Tibial artery (tissue), 4 donors: ENCODE data around the gene NISCH.
A peak's percentile ranks its signal among the peaks of the same experiment; 100 is the strongest.

Experiments used
- DNase-seq, 2 donors: peaks; one replicate each; pipeline ENCODE4 v3.0.0-alpha.2; 2019
- H3K27ac ChIP-seq, 2 donors: fragments of 200-600 bp; sonication (generic) in 1 of 2; 1 replicate in 1 of 2; 2 replicates in 1 of 2; pipeline ENCODE4 v1.5.1; 2018 to 2019; ENCODE audit warnings: mild to moderate bottlenecking in 1 of 2
- H3K27me3 ChIP-seq, 2 donors: fragments of 200-600 bp; sonication (generic) in 1 of 2; one replicate each; pipeline versions ENCODE4 v1.5.1 to v1.6.0; 2016 to 2019
- H3K36me3 ChIP-seq, 3 donors: fragments of 200-600 bp; sonication (generic) in 2 of 3; one replicate each; pipeline ENCODE4 v1.5.1; 2016 to 2019; ENCODE audit warnings: mild to moderate bottlenecking in 2 of 3
- H3K4me1 ChIP-seq, 4 donors: fragments of 200-600 bp; sonication (generic) in 2 of 4; 1 replicate in 3 of 4; 2 replicates in 1 of 4; pipeline ENCODE4 v1.5.1; 2016 to 2019
- H3K4me3 ChIP-seq, 2 donors: fragments of 200-600 bp; sonication (generic) in 1 of 2; 1 replicate in 1 of 2; 2 replicates in 1 of 2; pipeline ENCODE4 v1.5.1; 2018 to 2019; ENCODE audit warnings: mild to moderate bottlenecking in 2 of 2
- H3K9me3 ChIP-seq, 3 donors: fragments of 200-600 bp; sonication (generic) in 1 of 3; one replicate each; pipeline ENCODE4 v1.5.1; 2016 to 2019
- intact Hi-C: fragments of 100-400 bp; cut with DNase I; formaldehyde crosslinking; loops from one replicate; pipeline ENCODE4 v1.15.0; 2023; ENCODE audit warnings: low total_unique reads
- TF ChIP-seq, protein P1 (sequence below), 2 experiments: fragments of 200-600 bp in 1 of 2; fragments of 450-650 bp in 1 of 2; IDR thresholded peaks; one replicate each; pipeline ENCODE4 v1.5.1; 2017 to 2019; ENCODE audit warnings: antibody characterized with exemption in 2 of 2, mild to moderate bottlenecking in 1 of 2, moderate library complexity in 1 of 2

NISCH gene

DNA sequence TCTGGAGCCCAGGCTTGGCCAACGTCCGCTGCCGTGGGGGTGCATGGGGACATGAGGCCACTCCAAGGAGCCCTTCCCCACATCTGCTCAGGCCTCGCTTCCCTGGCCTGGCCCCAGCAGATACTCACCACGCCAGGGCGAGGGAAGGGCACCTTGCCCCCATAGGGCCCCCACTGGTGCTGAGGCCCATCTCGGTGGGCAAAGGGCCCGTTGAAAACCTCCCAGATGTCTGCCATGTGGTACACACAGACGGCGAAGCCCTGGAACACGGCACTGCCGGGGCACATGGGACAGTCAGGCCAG is 15.2 kb upstream of the NISCH start:
- intact Hi-C loops: no loop called here
- H3K27ac ChIP-seq: no peak overlapping the region
- TF ChIP-seq, protein P1, sequence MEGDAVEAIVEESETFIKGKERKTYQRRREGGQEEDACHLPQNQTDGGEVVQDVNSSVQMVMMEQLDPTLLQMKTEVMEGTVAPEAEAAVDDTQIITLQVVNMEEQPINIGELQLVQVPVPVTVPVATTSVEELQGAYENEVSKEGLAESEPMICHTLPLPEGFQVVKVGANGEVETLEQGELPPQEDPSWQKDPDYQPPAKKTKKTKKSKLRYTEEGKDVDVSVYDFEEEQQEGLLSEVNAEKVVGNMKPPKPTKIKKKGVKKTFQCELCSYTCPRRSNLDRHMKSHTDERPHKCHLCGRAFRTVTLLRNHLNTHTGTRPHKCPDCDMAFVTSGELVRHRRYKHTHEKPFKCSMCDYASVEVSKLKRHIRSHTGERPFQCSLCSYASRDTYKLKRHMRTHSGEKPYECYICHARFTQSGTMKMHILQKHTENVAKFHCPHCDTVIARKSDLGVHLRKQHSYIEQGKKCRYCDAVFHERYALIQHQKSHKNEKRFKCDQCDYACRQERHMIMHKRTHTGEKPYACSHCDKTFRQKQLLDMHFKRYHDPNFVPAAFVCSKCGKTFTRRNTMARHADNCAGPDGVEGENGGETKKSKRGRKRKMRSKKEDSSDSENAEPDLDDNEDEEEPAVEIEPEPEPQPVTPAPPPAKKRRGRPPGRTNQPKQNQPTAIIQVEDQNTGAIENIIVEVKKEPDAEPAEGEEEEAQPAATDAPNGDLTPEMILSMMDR (IDR thresholded peaks at IDR 0.05): no peak
- no peaks in the 10 kb centered on the region for H3K27me3 ChIP-seq
- no peak overlapping the region for H3K4me3 ChIP-seq
- peaks cover 0 to 16% (median 4%) of the 10 kb centered on the region in 4 donors for H3K4me1 ChIP-seq
- peak in 1 of 2 donors; percentile 58 for DNase-seq
- no peaks in the 10 kb centered on the region for H3K36me3 ChIP-seq
- no peaks in the 10 kb centered on the region for H3K9me3 ChIP-seq

DNA sequence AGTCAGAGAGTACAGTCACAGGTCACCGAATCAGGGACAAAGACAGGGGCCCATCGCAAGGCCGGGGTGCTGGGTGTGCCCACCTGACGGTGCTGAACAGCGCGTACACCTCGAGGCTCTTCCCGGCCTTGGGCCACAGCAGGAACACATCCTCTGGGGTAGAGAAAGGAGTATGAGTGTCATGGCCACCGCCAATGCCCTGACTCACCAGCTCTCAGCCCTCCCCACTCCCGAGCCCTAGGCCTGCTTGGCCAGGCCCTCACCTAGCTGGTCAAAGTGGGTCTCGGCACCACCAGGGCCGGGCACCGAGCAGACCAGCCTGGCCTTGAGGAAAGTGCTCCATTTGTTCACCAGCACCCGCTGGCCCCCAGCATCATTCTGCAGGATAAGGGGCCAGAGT is 14.7 kb upstream of the NISCH start:
- TF ChIP-seq, protein P1 (IDR thresholded peaks at IDR 0.05): no peak
- Histone ChIP-seq H3K27ac (no peak overlapping the region), H3K4me1 (peaks cover 0 to 14% (median 5%) of the 10 kb centered on the region in 4 donors), H3K36me3 (no peaks in the 10 kb centered on the region), H3K9me3 (no peaks in the 10 kb centered on the region), H3K4me3 (no peak overlapping the region), H3K27me3 (no peaks in the 10 kb centered on the region)
- peak in 1 of 2 donors; percentile 50 for DNase-seq
- intact Hi-C loops: no loop called here

DNA sequence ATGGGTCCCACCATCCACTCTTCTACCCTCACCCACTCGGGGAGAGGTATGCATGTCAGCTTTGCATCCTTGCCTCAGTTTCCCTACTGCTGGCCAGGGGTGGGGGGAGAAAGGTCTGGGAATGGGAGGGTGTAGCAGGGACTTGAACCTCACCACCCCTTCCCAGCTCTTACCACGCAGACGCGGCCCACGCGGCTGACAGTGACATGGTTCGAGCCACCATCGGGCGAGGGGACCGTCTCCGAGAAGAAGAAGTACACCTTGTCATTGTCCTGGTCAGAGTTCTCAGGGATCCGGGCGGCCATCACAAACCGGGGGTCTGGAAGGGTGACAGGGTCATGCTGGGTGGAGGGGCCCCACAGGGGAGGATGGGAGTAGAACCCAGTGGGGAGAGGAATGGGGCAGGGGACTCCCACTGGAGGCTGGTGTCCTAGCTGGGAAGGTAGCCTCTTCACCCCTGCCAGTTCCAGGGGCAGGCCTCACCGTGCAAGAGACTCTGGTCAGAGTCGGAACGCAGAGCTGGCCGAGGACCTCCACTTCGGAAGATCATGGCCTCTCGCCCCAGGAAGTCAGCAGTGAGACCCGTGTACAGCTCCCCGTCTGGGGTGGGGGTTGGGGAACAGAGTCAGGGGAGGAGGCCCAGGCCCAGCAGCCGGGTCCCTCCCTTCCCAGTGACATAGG is 14.2 kb upstream of the NISCH start:
- TF ChIP-seq, protein P1 (IDR thresholded peaks at IDR 0.05): no peak
- peaks cover 0 to 14% (median 5%) of the 10 kb centered on the region in 4 donors for H3K4me1 ChIP-seq
- no peaks in the 10 kb centered on the region for H3K27me3 ChIP-seq
- H3K36me3 ChIP-seq: no peaks in the 10 kb centered on the region
- no peaks in the 10 kb centered on the region for H3K9me3 ChIP-seq
- intact Hi-C loops: no loop called here
- DNase-seq: peak in 1 of 2 donors; percentile 57
- no peak overlapping the region for H3K4me3 ChIP-seq
- no peak overlapping the region for H3K27ac ChIP-seq

GRCh38 chr3:52441772-52442332 is 13.6 kb upstream of the NISCH start:
- no peak for DNase-seq
- Histone ChIP-seq H3K27ac (no peak overlapping the region), H3K4me1 (peaks cover 0 to 14% (median 6%) of the 10 kb centered on the region in 4 donors), H3K9me3 (no peaks in the 10 kb centered on the region), H3K4me3 (no peak overlapping the region), H3K27me3 (no peaks in the 10 kb centered on the region), H3K36me3 (no peaks in the 10 kb centered on the region)
- intact Hi-C loops: no loop called here
- TF ChIP-seq, protein P1 (IDR thresholded peaks at IDR 0.05): no peak

DNA sequence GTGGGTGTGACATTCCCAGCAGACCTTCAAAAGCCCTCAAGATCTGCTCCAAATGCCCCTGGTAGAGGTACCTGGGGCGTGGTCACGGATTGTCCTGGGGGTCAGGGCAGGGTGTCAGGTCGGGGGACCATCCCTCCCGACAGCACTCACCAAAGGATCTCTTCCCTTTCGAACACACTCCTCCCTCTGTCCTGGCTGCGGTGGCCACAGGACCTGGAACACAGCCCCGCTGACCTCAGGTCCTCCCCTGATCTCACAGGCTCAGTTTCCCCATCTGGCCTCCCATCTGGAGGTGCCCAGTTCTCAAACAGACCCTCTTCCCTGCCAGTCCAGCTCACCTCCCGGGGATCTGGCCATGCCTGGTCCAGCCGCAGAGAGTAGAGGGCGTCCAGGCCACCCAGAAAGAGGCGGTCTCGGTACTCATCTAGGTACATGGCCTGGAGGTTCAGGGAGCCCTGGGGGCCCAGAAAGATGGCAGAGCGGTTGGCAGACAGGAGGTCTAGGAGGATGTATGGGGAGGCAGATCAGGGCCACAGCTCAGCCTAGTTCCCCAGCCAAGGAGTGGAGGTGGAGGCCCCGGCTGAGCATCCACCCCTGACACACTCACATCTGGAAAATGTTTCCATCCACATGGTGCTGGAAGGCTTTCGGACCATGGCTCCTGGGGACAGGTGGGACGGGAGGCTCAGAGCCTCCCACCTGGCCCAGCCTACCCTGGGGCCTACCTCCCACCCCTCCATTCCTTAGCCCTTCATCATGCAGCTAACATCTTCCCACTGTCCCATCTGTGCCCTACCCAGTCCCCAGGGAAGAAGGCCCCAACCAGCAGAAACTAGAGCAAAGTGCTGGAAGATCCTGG is 12.8 kb upstream of the NISCH start:
- intact Hi-C loops: no loop called here
- TF ChIP-seq, protein P1 (IDR thresholded peaks at IDR 0.05): no peak
- Histone ChIP-seq H3K27me3 (no peaks in the 10 kb centered on the region), H3K27ac (no peak overlapping the region), H3K9me3 (no peaks in the 10 kb centered on the region), H3K4me1 (peaks cover 0 to 14% (median 6%) of the 10 kb centered on the region in 4 donors), H3K36me3 (no peaks in the 10 kb centered on the region), H3K4me3 (no peak overlapping the region)
- DNase-seq: peak in 1 of 2 donors; percentile 63
